Body of pancreas (tissue), 4 donors: ENCODE data around the gene OR6K2. TPM values are rescaled to one million over a fixed set of nuclear protein-coding genes. Genes with fewer than 3 reads are reported as not detected.

Source experiments
- ATAC-seq: fragments of 150-250 bp; one replicate; pipeline ENCODE4 v1.9.1; 2016
- DNase-seq, 4 donors: peaks; one replicate each; pipeline ENCODE4 v3.0.0-alpha.2; 2019
- H3K27ac ChIP-seq, 4 donors: fragments of 200-600 bp; sonication (generic); 1 replicate in 3 of 4; 2 replicates in 1 of 4; pipeline versions ENCODE4 v1.5.1 to v1.6.1; 2016 to 2019; ENCODE audit warnings: mild to moderate bottlenecking in 1 of 4, mixed read lengths in 1 of 4, moderate library complexity in 1 of 4
- H3K27me3 ChIP-seq, 2 donors: fragments of 200-600 bp; sonication (generic); one replicate each; pipeline ENCODE4 v1.6.0; 2016; ENCODE audit warnings: mild to moderate bottlenecking in 1 of 2
- H3K36me3 ChIP-seq, 2 donors: fragments of 200-600 bp; sonication (generic); replicated peaks in 1 of 2; 2 replicates each; pipeline ENCODE4 v1.5.1; 2016; ENCODE audit warnings: low read depth in 2 of 2; ENCODE audit not compliant: insufficient read depth in 1 of 2
- H3K4me1 ChIP-seq: fragments of 200-600 bp; sonication (generic); one replicate; pipeline ENCODE4 v1.6.0; 2016
- H3K4me3 ChIP-seq, 2 donors: fragments of 200-600 bp; sonication (generic); 1 replicate in 1 of 2; 2 replicates in 1 of 2; pipeline ENCODE4 v1.5.1; 2016 to 2019
- H3K9me3 ChIP-seq, 3 donors: fragments of 200-600 bp; sonication (generic); 1 replicate in 2 of 3; 2 replicates in 1 of 3; pipeline ENCODE4 v1.5.1; 2016
- POLR2A ChIP-seq, 3 donors: fragments of 450-650 bp; IDR thresholded peaks; one replicate each; pipeline ENCODE4 v1.6.1; 2016; ENCODE audit warnings: antibody characterized with exemption in 3 of 3, mild to moderate bottlenecking in 2 of 3
- WGBS, 2 donors: methylation state at CpG; one replicate each; pipeline ENCODE4 v1.1.5; 2017; 5-methylcytosine and 5-hydroxymethylcytosine counted together
- intact Hi-C: fragments of 100-400 bp; cut with DNase I; formaldehyde crosslinking; loops from one replicate; pipeline ENCODE4 v1.15.1; 2023
- total RNA-seq, 2 donors: library from RNA; depleted of rRNA; stranded (reverse); fragments of >200 nt; gene quantifications; one replicate each; pipeline ENCODE4 v1.1.0, GENCODE V29; 2016
- TF ChIP-seq, protein P1 (sequence below), 7 experiments: fragments of 450-650 bp in 4 of 7; fragments of 200-600 bp in 3 of 7; sonication (generic) in 3 of 7; IDR thresholded peaks; one replicate each; pipeline ENCODE4 v1.5.1; 2016 to 2019; ENCODE audit warnings: antibody characterized with exemption in 7 of 7

Gene OR6K2, protein sequence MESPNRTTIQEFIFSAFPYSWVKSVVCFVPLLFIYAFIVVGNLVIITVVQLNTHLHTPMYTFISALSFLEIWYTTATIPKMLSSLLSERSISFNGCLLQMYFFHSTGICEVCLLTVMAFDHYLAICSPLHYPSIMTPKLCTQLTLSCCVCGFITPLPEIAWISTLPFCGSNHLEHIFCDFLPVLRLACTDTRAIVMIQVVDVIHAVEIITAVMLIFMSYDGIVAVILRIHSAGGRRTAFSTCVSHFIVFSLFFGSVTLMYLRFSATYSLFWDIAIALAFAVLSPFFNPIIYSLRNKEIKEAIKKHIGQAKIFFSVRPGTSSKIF
- total RNA-seq = not detected

DNA sequence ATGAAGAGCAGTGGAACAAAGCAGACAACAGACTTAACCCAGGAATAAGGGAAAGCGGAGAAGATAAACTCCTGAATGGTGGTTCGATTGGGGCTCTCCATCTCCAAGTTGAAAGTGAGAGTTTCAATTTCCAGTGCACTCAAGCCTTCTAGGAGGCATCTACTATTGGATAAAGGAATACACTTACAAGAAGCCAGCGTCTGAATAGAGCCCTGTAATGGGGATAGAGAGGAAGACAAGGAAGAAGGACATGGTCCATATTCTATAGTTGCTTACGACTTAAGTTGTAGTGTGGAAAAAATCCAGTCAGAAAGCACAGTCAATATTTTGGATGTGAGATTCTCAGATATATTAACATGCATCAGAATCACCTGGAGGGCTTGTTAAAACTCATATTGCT lies at the start of gene OR6K2:
Gene OR6K2 (minus strand): TSS at position 101 of the 400 bp plus-strand sequence. CDS start 0 bp downstream, at position 101.
- intact Hi-C loops = no loop called here
- TF ChIP-seq, protein P1, sequence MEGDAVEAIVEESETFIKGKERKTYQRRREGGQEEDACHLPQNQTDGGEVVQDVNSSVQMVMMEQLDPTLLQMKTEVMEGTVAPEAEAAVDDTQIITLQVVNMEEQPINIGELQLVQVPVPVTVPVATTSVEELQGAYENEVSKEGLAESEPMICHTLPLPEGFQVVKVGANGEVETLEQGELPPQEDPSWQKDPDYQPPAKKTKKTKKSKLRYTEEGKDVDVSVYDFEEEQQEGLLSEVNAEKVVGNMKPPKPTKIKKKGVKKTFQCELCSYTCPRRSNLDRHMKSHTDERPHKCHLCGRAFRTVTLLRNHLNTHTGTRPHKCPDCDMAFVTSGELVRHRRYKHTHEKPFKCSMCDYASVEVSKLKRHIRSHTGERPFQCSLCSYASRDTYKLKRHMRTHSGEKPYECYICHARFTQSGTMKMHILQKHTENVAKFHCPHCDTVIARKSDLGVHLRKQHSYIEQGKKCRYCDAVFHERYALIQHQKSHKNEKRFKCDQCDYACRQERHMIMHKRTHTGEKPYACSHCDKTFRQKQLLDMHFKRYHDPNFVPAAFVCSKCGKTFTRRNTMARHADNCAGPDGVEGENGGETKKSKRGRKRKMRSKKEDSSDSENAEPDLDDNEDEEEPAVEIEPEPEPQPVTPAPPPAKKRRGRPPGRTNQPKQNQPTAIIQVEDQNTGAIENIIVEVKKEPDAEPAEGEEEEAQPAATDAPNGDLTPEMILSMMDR (IDR thresholded peaks at IDR 0.05) = no peak
- TF ChIP-seq POLR2A (IDR thresholded peaks at IDR 0.05) = no peak
- Histone ChIP-seq H3K4me1 (no peaks in the 10 kb centered on the region), H3K27ac (no peak within 1 kb of the TSS), H3K27me3 (no peaks in the 10 kb centered on the region), H3K4me3 (no peak within 1 kb of the TSS), H3K36me3 (no peaks in the 10 kb centered on the region), H3K9me3 (no peaks in the 10 kb centered on the region)
- ATAC-seq (no peak), DNase-seq (no peak)
- 66 to 74% methylated on average over 4 of the region's 4 CpGs for WGBS, 2 donors

DNA sequence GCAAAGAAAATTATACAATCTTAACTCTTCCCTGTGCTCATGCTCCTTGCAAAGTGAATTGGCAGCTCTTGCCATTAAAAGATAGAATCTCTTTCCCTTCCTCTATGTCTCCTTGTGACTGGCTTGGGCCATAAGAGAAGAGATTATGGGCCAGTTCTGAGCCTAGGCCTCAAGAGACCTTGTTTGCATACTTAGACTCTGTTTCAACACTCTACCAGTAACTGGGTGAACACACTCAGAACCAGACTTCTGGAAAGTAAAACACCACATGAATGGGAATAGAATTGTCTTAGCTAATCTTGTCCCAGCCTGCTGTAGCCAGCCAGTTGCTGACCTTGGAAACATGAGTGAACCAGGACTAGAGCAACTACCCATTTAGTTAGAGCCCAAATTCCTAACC lies 35.4 kb upstream of the OR6K2 start:
- no peak for TF ChIP-seq POLR2A (IDR thresholded peaks at IDR 0.05)
- TF ChIP-seq, protein P1 (IDR thresholded peaks at IDR 0.05) = no peak
- no peaks in the 10 kb centered on the region for H3K36me3 ChIP-seq
- no peaks in the 10 kb centered on the region for H3K9me3 ChIP-seq
- ATAC-seq = no peak
- H3K27ac ChIP-seq = no peak overlapping the region
- H3K4me1 ChIP-seq = no peaks in the 10 kb centered on the region
- intact Hi-C loops = no loop called here
- DNase-seq = no peak
- H3K27me3 ChIP-seq = no peaks in the 10 kb centered on the region
- no peak overlapping the region for H3K4me3 ChIP-seq

DNA sequence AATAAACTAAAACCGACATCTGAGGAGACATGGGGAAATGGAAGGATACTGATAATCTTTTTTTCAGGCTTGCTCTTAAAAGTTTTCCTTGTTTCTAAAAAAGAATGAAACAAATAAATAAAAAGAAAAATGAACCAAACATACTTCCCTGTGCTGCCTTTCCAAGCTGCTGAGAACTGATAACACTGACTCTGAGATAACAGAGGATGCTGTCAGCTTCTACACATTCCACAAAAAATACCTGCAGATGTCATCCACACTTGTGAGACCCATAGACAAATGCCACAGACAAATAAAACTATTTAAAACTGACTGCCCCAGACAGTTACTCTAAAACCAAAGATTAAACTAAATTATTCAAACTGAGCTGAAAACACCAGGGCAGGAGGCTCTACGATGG lies 32.1 kb upstream of the OR6K2 start:
- no peak for ATAC-seq
- Histone ChIP-seq H3K9me3 (no peaks in the 10 kb centered on the region), H3K27me3 (no peaks in the 10 kb centered on the region), H3K36me3 (no peaks in the 10 kb centered on the region), H3K4me3 (no peak overlapping the region), H3K4me1 (no peaks in the 10 kb centered on the region), H3K27ac (no peak overlapping the region)
- intact Hi-C loops = no loop called here
- WGBS, 2 donors = 29 to 31% methylated on average over 2 of the region's 2 CpGs
- DNase-seq = no peak
- TF ChIP-seq, protein P1 (IDR thresholded peaks at IDR 0.05) = no peak

DNA sequence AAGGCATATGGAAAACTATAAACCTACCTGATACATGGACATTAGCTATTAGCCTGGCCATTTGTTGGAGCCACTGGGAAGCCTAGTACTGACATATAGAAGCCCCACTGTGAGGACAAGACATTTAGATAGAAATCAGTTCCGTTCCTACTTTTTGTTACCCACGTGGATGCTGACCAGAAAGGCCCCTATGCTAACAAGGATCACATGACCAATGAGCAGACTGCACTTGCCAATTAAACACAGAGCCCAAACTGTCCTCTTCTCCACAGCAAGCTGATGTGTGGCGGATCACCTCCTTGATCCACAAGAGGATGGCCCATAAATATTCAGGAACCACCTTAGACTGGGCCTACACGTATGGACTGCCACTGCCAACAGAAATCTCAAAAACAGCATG lies 31.3 kb upstream of the OR6K2 start:
- no peaks in the 10 kb centered on the region for H3K4me1 ChIP-seq
- no peak for ATAC-seq
- WGBS, 2 donors = 43 to 57% methylated on average over 4 of the region's 4 CpGs

More for the DNA sequence above, 31.3 kb upstream of the OR6K2 start:
- TF ChIP-seq, protein P1 (IDR thresholded peaks at IDR 0.05) = no peak
- no peak for TF ChIP-seq POLR2A (IDR thresholded peaks at IDR 0.05)
- intact Hi-C loops = no loop called here
- no peaks in the 10 kb centered on the region for H3K36me3 ChIP-seq
- no peak overlapping the region for H3K27ac ChIP-seq
- no peak for DNase-seq
- no peaks in the 10 kb centered on the region for H3K27me3 ChIP-seq
- no peak overlapping the region for H3K4me3 ChIP-seq
- no peaks in the 10 kb centered on the region for H3K9me3 ChIP-seq
